COLO668 (cell line): ENCODE results near the gene ILDR1.

Source experiments
- DNase-seq: peaks from one replicate; lab custom pipeline; 2025; ENCODE audit not compliant: unreplicated experiment; lab: John Stamatoyannopoulos, UW

The ILDR1 gene

GRCh38 chr3:122019493-122019892 is 2.6 kb downstream of the ILDR1 start:
- DNase-seq = no peak

DNA sequence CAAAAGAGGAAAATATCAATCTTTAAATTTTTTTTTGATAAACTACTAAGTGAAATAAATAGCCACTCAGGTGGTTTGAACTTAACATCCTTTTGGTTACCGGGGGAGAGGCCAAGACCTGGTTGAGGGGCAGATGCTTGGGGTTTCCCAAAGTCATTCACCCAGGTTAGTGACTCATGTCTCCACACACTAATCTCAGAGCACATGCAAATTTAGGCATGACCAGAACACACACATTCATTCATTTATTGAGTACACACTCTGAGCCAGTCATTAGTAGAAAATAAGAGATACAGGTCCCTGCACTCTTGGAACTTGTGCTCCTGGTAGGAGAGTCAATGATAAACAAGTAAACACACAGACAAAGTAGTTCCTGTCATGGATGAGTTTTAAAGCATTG is 7.3 kb downstream of the ILDR1 start:
- DNase-seq = no peak

DNA sequence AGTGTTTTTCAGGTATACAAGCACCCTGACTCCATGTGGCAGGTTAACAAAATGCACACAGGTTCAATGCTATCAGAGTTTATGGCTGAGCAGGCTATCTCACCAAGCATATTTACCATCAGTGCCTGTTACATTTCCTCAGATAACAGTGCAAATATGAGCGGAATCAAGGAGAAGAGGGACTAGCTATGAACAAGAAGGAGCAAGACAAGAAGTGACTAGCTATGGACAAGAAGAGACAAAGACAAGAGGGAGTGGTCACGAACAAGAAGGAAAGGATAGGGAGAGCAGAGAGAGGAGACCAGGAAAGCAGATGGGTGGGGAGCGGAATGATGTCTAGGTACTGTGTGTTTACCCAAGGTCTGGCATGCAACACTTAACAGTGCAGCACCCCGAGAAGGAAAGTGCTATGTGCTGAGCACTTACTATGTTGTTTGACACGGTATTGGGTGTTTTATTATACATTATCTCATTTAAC is 8.6 kb downstream of the ILDR1 start:
- no peak for DNase-seq

GRCh38 chr3:122012821-122013220 is 9.2 kb downstream of the ILDR1 start:
- no peak for DNase-seq

GRCh38 chr3:122011396-122011795 is 10.7 kb downstream of the ILDR1 start:
- DNase-seq = no peak

DNA sequence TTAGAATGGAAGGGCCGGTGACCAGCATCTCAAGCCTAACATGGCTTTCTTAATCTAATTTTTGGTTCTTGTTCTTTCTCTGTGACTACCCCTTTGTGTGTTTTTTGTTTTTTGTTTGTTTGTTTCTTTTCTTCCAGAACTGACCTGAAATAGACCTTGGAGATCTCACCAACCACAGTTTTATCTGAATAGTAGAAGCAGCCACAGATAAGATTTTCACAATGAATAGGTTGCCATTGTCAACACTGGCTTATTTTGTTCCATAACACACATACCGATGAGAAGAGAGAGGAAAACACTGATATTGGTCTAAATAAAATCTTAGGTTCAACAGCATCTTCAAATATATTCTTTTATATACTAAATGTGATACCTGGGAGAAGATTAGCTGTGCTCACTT is 11.5 kb downstream of the ILDR1 start:
- no peak for DNase-seq

GRCh38 chr3:122008166-122008565 is 13.9 kb downstream of the ILDR1 start:
- DNase-seq = no peak

DNA sequence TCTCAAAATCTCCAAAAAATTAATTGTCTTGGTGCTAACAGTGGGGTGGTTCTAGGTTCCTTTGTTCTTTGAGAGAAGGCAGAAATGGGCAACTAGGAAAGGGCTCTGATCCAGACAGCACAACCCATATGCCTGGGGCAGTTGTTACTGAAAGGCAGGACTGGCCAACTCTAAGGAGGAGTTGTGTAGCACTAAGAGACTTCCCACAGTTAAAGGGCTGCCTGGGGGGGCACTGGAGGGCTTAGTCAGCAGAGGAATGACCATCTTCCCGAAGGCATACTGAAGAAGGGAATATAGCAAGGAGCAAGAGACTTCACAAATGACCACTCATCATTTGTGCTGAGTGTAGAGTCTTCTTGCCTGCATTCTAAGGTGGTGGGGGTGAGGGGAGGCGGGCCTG is 15.8 kb downstream of the ILDR1 start:
- no peak for DNase-seq

DNA sequence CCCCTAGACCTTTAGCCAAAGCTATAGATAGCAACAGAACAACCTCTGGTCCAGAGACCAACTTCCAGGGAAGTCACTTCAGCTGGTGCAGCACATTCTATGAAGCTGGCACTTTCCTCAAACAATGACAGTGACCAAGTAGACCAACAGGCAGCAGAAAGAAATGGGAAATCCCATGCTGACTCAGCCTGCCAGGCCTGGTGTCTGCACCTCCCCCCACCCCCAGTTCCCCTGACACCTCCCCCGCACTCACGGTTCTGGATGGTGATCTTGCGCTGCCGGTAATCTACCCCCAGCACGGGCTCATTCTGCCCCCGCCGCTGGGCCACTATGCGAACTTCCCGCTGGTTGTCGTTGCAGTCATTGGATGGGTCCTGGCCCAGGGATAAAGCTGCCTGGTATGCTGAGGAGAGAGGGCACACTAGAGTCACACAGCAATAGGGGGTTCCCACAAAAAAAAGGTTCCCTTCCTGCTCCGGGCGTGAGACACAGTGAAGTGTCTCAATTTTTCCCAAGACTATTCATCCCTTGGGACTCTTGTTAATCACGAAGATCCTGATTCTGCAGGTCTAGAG is 17.0 kb downstream of the ILDR1 start:
- DNase-seq = peak; percentile 14

DNA sequence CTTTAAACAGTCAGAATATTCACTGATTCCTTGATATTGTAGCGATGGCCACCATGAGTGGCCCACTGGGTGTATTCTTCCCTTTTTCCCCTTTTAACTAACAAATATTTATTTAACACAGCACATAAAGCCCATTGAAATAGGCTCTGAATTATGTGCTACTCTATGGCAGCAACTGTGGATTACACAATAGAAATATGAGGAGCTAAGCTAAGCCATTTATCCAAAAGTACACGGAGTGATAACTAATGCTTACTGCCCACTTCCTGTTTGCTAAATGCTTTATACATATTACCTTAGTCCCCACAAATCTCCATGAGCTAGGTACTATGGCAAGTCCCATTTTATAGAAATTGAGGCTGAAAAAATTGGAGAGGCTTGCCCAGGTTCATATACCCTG is 17.9 kb downstream of the ILDR1 start:
- no peak for DNase-seq

GRCh38 chr3:122003606-122004005 is 18.4 kb downstream of the ILDR1 start:
- DNase-seq = no peak

- DNase-seq = no peak
Measured at GRCh38 chr3:122003112-122003511, 18.9 kb downstream of the ILDR1 start.

DNA sequence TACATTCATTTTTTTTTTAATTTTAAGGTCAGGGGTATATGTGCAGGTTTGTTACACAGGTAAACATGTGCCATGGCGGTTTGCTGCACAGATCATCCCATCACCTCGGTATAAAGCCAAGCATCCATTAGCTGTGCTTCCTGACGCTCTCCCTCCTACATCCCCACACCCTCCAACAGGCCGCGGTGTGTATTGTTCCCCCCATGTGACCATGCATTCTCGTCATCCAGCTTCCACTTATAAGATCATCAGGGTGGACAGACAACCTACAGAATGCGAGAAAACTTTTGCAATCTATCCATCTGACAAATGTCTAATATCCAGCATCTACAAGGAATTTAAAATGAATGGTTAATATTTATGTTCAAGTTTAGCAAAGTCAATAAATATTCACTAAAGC is 19.4 kb downstream of the ILDR1 start:
- no peak for DNase-seq

- no peak for DNase-seq
Measured at GRCh38 chr3:122001892-122002291, 20.2 kb downstream of the ILDR1 start.

- DNase-seq = no peak
Measured at GRCh38 chr3:122000936-122001605, 21.0 kb downstream of the ILDR1 start.

- no peak for DNase-seq
Measured at GRCh38 chr3:121999931-122000330, 22.1 kb downstream of the ILDR1 start.

GRCh38 chr3:121998611-121999473 is 23.2 kb downstream of the ILDR1 start:
- no peak for DNase-seq

GRCh38 chr3:121998030-121998580 is 23.9 kb downstream of the ILDR1 start:
- DNase-seq = no peak

DNA sequence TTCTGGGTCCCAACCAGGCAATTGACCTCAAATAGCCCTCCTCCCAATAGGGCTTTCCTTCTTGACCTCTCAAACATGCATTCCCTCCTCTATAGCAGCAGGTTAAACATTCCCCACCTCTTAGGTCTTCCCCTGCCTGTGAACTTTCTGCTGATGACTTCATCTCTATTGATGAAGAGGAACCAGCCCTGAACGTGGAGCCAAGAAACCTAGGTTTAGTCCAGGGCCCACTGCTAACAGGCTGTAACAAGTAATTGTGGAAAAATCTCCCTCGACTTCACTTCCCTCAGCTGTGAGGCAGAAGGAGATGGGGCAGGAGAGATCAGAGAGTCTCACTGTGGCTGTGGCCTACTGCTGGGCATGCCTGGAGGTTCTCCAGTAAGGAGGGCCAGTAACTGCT is 24.7 kb downstream of the ILDR1 start:
- no peak for DNase-seq

GRCh38 chr3:121996441-121996840 is 25.6 kb downstream of the ILDR1 start:
- DNase-seq = no peak
